Peyer's patch (tissue), 4 donors: ENCODE data around the gene CSN3.

Source experiments
- POLR2A ChIP-seq, 2 donors: fragments of 450-650 bp; IDR thresholded peaks; one replicate each; pipeline ENCODE4 v1.5.1; 2017; ENCODE audit warnings: antibody characterized with exemption in 2 of 2, mild to moderate bottlenecking in 2 of 2, moderate library complexity in 2 of 2
- TF ChIP-seq, protein P1 (sequence below), 6 experiments: fragments of 450-650 bp in 4 of 6; fragments of 200-600 bp in 2 of 6; sonication (generic) in 1 of 6; IDR thresholded peaks; one replicate each; pipeline ENCODE4 v1.5.1; 2017 to 2019; ENCODE audit warnings: antibody characterized with exemption in 6 of 6, mild to moderate bottlenecking in 3 of 6, moderate library complexity in 1 of 6

DNA sequence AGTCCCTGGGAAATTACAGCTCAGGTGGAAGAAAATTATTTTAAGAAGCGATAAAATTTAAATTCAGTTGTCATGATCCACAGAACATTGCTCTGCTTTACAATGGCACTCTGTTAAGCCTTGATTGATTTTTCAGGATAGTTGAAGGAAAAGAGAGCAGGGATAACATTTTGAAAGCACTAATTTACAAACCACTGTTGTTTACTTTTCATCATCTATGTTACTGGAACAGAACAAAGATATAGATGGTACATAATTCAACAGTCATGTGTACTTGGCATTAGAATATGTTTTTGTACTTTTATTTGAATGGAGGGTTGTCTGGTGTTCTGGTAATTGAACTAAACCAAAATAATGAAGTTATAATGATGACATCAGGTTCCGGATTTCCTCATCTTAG lies 49.5 kb upstream of the CSN3 start:
- TF ChIP-seq, protein P1, sequence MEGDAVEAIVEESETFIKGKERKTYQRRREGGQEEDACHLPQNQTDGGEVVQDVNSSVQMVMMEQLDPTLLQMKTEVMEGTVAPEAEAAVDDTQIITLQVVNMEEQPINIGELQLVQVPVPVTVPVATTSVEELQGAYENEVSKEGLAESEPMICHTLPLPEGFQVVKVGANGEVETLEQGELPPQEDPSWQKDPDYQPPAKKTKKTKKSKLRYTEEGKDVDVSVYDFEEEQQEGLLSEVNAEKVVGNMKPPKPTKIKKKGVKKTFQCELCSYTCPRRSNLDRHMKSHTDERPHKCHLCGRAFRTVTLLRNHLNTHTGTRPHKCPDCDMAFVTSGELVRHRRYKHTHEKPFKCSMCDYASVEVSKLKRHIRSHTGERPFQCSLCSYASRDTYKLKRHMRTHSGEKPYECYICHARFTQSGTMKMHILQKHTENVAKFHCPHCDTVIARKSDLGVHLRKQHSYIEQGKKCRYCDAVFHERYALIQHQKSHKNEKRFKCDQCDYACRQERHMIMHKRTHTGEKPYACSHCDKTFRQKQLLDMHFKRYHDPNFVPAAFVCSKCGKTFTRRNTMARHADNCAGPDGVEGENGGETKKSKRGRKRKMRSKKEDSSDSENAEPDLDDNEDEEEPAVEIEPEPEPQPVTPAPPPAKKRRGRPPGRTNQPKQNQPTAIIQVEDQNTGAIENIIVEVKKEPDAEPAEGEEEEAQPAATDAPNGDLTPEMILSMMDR (IDR thresholded peaks at IDR 0.05) = no peak
- no peak for TF ChIP-seq POLR2A (IDR thresholded peaks at IDR 0.05)
